ENCODE measurements around the gene STK17A. TPM values are rescaled to one million over a fixed set of nuclear protein-coding genes. Genes with fewer than 3 reads are reported as not detected.
A peak's percentile ranks its signal among the peaks of the same experiment; 100 is the strongest.

Gene STK17A
- total and polyA plus RNA-seq, 4 donors = 11.7 to 34.7 (median 22.0) TPM

DNA sequence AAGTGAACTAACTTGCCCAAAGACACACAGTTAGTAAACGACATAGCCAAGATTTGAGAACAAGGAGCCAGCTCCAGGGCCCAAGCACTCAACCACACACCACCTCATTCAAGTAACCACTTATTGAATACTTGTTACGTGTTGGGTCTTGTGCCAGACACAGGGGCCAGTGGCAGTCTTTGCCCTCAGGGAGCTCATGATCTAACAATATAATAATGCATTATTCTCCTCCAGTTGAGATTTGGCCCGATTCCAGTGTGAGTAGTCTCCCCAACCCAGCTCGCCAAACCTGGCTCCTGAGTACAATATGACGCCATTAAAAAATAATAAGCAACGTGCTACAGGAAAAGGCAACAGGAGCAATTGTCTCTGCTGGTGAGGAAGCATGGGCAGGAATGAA, 14.4 kb upstream of the STK17A start:
- Histone ChIP-seq H3K9ac (ENCODE audit: insufficient read depth in 1 of 2, low read length in 2 of 2) (no peak overlapping the region), H3K4me1 (ENCODE audit: control insufficient read depth in 5 of 5, insufficient read depth in 5 of 5, low read length in 5 of 5) (no peaks in the 10 kb centered on the region), H3K36me3 (ENCODE audit: control insufficient read depth in 4 of 4, insufficient read depth in 4 of 4, low read length in 4 of 4) (no peaks in the 10 kb centered on the region), H3K4me3 (no peak overlapping the region), H3K9me3 (ENCODE audit: control insufficient read depth in 4 of 4, insufficient read depth in 3 of 4, low read length in 3 of 4) (no peaks in the 10 kb centered on the region), H3K27ac (ENCODE audit: low read depth in 1 of 2, low read length in 1 of 2) (no peak overlapping the region), H3K27me3 (ENCODE audit: control insufficient read depth in 3 of 3, insufficient read depth in 3 of 3, low read length in 2 of 3) (no peaks in the 10 kb centered on the region)
- DNase-seq = peak in 1 of 3 donors; percentile 9
- WGBS, 2 donors = 77 to 82% methylated on average over 6 of the region's 6 CpGs
- ATAC-seq (ENCODE audit: insufficient read depth, low FRiP score) = no peak
- TF ChIP-seq, protein P1, sequence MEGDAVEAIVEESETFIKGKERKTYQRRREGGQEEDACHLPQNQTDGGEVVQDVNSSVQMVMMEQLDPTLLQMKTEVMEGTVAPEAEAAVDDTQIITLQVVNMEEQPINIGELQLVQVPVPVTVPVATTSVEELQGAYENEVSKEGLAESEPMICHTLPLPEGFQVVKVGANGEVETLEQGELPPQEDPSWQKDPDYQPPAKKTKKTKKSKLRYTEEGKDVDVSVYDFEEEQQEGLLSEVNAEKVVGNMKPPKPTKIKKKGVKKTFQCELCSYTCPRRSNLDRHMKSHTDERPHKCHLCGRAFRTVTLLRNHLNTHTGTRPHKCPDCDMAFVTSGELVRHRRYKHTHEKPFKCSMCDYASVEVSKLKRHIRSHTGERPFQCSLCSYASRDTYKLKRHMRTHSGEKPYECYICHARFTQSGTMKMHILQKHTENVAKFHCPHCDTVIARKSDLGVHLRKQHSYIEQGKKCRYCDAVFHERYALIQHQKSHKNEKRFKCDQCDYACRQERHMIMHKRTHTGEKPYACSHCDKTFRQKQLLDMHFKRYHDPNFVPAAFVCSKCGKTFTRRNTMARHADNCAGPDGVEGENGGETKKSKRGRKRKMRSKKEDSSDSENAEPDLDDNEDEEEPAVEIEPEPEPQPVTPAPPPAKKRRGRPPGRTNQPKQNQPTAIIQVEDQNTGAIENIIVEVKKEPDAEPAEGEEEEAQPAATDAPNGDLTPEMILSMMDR (IDR thresholded peaks at IDR 0.05; ENCODE audit: control extremely low read depth, extremely low read depth) = no peak

GRCh38 chr7:43569424-43569823, 13.5 kb upstream of the STK17A start:
- H3K9ac ChIP-seq (ENCODE audit: insufficient read depth in 1 of 2, low read length in 2 of 2) = no peak overlapping the region
- no peaks in the 10 kb centered on the region for H3K27me3 ChIP-seq (ENCODE audit: control insufficient read depth in 3 of 3, insufficient read depth in 3 of 3, low read length in 2 of 3)
- TF ChIP-seq, protein P1 (IDR thresholded peaks at IDR 0.05; ENCODE audit: control extremely low read depth, extremely low read depth) = no peak
- H3K36me3 ChIP-seq (ENCODE audit: control insufficient read depth in 4 of 4, insufficient read depth in 4 of 4, low read length in 4 of 4) = no peaks in the 10 kb centered on the region
- ATAC-seq (ENCODE audit: insufficient read depth, low FRiP score) = no peak
- no peaks in the 10 kb centered on the region for H3K9me3 ChIP-seq (ENCODE audit: control insufficient read depth in 4 of 4, insufficient read depth in 3 of 4, low read length in 3 of 4)
- 83 to 93% methylated on average over 4 of the region's 4 CpGs for WGBS, 2 donors
- DNase-seq = no peak
- no peaks in the 10 kb centered on the region for H3K4me1 ChIP-seq (ENCODE audit: control insufficient read depth in 5 of 5, insufficient read depth in 5 of 5, low read length in 5 of 5)
- no peak overlapping the region for H3K4me3 ChIP-seq
- no peak overlapping the region for H3K27ac ChIP-seq (ENCODE audit: low read depth in 1 of 2, low read length in 1 of 2)

DNA sequence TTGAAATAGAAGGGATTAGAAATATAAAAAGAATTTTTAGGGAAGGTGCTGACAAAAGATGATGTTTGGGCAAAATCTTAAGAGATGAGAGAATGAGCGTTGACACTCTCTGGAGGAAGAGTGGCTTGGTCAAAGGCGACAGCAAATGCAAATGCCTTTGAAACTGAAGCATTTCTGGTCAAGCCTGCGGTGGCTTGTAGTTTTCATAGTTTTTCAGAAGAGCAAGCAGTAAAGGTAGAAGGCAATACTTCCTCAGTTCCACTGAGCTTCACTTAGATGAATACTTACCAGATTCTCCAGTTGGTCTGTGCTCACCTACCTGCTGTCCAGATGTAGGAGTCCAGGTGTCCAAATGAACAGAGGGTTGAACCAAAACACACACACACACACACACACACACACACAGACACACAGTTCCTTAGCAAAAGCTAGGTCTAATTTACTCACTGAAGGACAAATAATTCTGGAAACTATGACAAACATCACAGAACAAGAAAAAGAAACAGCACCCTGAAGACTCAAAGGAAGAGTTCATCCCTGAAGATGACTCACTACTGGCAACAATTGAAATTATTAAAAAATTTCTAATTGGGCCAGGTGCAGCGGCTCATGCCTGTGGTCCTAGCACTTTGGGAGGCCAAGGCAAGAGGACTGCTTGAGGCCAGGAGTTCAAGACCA, 12.1 kb upstream of the STK17A start:
- H3K27me3 ChIP-seq (ENCODE audit: control insufficient read depth in 3 of 3, insufficient read depth in 3 of 3, low read length in 2 of 3) = no peaks in the 10 kb centered on the region
- H3K4me1 ChIP-seq (ENCODE audit: control insufficient read depth in 5 of 5, insufficient read depth in 5 of 5, low read length in 5 of 5) = no peaks in the 10 kb centered on the region
- no peak overlapping the region for H3K9ac ChIP-seq (ENCODE audit: insufficient read depth in 1 of 2, low read length in 2 of 2)
- TF ChIP-seq, protein P1 (IDR thresholded peaks at IDR 0.05; ENCODE audit: control extremely low read depth, extremely low read depth) = no peak
- no peaks in the 10 kb centered on the region for H3K36me3 ChIP-seq (ENCODE audit: control insufficient read depth in 4 of 4, insufficient read depth in 4 of 4, low read length in 4 of 4)
- H3K9me3 ChIP-seq (ENCODE audit: control insufficient read depth in 4 of 4, insufficient read depth in 3 of 4, low read length in 3 of 4) = no peaks in the 10 kb centered on the region
- WGBS, 2 donors = 94 to 96% methylated on average over 4 of the region's 4 CpGs
- H3K27ac ChIP-seq (ENCODE audit: low read depth in 1 of 2, low read length in 1 of 2) = no peak overlapping the region
- DNase-seq (no peak), ATAC-seq (ENCODE audit: insufficient read depth, low FRiP score) (no peak)
- H3K4me3 ChIP-seq = no peak overlapping the region
